Tongue (tissue), 3 donors: Measurements from ENCODE around the gene JCHAIN. TPM values are rescaled to one million over a fixed set of nuclear protein-coding genes. Genes with fewer than 3 reads are reported as not detected.
A peak's percentile ranks its signal among the peaks of the same experiment; 100 is the strongest.

Source experiments
- DNase-seq: peaks from one replicate; pipeline ENCODE4 v3.0.0-alpha.2; 2015
- small RNA-seq: library from RNA; depleted of rRNA; stranded (forward); fragments of <200 nt; gene quantifications from one replicate; pipeline ENCODE3, GENCODE V24; 2014; ENCODE audit warnings: low replicate concordance
- total RNA-seq: library from RNA; depleted of rRNA; stranded (reverse); fragments of >200 nt; gene quantifications from one replicate; pipeline ENCODE4 v1.2.3, GENCODE V29; 2014

The JCHAIN gene
- total RNA-seq, 1 donor from 2014 or later: 1.0 TPM

GRCh38 chr4:70637239-70637913 is 28.9 kb downstream of the JCHAIN start:
- peak; percentile 45 for DNase-seq

- DNase-seq: no peak
Observed at GRCh38 chr4:70634482-70634881, 31.8 kb downstream of the JCHAIN start.

- no peak for DNase-seq
Observed at GRCh38 chr4:70632028-70632427, 34.3 kb downstream of the JCHAIN start.

- no peak for DNase-seq
Observed at GRCh38 chr4:70630162-70630561, 36.1 kb downstream of the JCHAIN start.

- DNase-seq: no peak
Observed at GRCh38 chr4:70629469-70630090, 36.7 kb downstream of the JCHAIN start.

GRCh38 chr4:70628444-70628843 is 37.9 kb downstream of the JCHAIN start, which contains the start of gene ENAM:
Gene ENAM (plus strand): TSS chr4:70628744. CDS start chr4:70629501, 757 bp downstream.
- no peak for DNase-seq

GRCh38 chr4:70627620-70628019 is 38.7 kb downstream of the JCHAIN start:
- no peak for DNase-seq

- no peak for DNase-seq
Observed at GRCh38 chr4:70624226-70624793, 42.0 kb downstream of the JCHAIN start.

- no peak for DNase-seq
Observed at GRCh38 chr4:70623323-70623722, 43.0 kb downstream of the JCHAIN start.

- no peak for DNase-seq
Observed at GRCh38 chr4:70619778-70620177, 46.5 kb downstream of the JCHAIN start.

GRCh38 chr4:70619288-70619687 is 47.0 kb downstream of the JCHAIN start:
- no peak for DNase-seq

GRCh38 chr4:70614184-70614555 is 52.1 kb downstream of the JCHAIN start:
- no peak for DNase-seq

- DNase-seq: no peak
Observed at GRCh38 chr4:70613306-70614183, 52.8 kb downstream of the JCHAIN start.

- no peak for DNase-seq
Observed at GRCh38 chr4:70608324-70608723, 58.0 kb downstream of the JCHAIN start.

- DNase-seq: no peak
Observed at GRCh38 chr4:70607334-70607853, 58.9 kb downstream of the JCHAIN start.

- DNase-seq: no peak
Observed at GRCh38 chr4:70606459-70606858, 59.8 kb downstream of the JCHAIN start.

Small RNA genes lying within 50 kb of the gene (small RNA-seq; reads per million reads assigned to genes)
- gene RNU6-520P (not detected), gene RNU6-784P (not detected)

Other genes starting within 250 kb of the JCHAIN start
- 140 TPM for gene MUC7, start 194.3 kb downstream of the JCHAIN start, total RNA-seq
- gene AMTN, start 147.9 kb downstream of the JCHAIN start, total RNA-seq: not detected
- not detected for gene AMBN, start 74.3 kb downstream of the JCHAIN start, total RNA-seq
- gene ENAM, start 37.8 kb downstream of the JCHAIN start, total RNA-seq: 1.7 TPM
- 21.4 TPM for gene UTP3, start 22.0 kb upstream of the JCHAIN start, total RNA-seq
- 85.4 TPM for gene RUFY3, start 55.5 kb upstream of the JCHAIN start, total RNA-seq
- 142 TPM for gene GRSF1, start 173.4 kb upstream of the JCHAIN start, total RNA-seq
- gene MOB1B, start 235.9 kb upstream of the JCHAIN start, total RNA-seq: 39.2 TPM